Measurements from ENCODE around the gene FTL. TPM values are rescaled to one million over a fixed set of nuclear protein-coding genes. Genes with fewer than 3 reads are reported as not detected.

The FTL gene
- total RNA-seq, 1 donor from 2014 or later: 1,064 TPM

- intact Hi-C loops (cut with micrococcal nuclease): loop anchor here (5.0 kb wide), 3 partner anchors 156 to 776 kb away; partner anchors contain the start of genes ALDH16A1, AP2A1 and PIH1D1
Observed at GRCh38 chr19:48991011-48991609, 26.0 kb downstream of the FTL start.

GRCh38 chr19:48991873-48992580 lies 26.9 kb downstream of the FTL start:
- intact Hi-C loops (cut with micrococcal nuclease): loop anchor here (1.0 to 5.0 kb wide), 4 partner anchors 9 to 775 kb away; partner anchors contain the start of genes ALDH16A1, AP2A1 and PIH1D1

- intact Hi-C loops (cut with micrococcal nuclease): loop anchor here (1.0 to 5.0 kb wide), 20 partner anchors 9 to 885 kb away; partner anchors contain the start of genes AKT1S1, ALDH16A1, AP2A1 and C19orf73
Observed at GRCh38 chr19:48992581-48993174, 27.6 kb downstream of the FTL start.

- intact Hi-C loops (cut with micrococcal nuclease): loop anchor here (1.0 to 5.0 kb wide), 19 partner anchors 24 to 884 kb away; partner anchors contain the start of genes AKT1S1, ALDH16A1, AP2A1 and C19orf73
Observed at GRCh38 chr19:48993175-48994034, 28.3 kb downstream of the FTL start, which contains the start of the genes GYS1 and RUVBL2. Gene GYS1 (minus strand): TSS chr19:48993309. CDS start chr19:48993112, 197 bp downstream. Gene RUVBL2 (plus strand): TSS chr19:48993887. CDS start chr19:48993912, 25 bp downstream.

- intact Hi-C loops (cut with micrococcal nuclease): loop anchor here (5.0 kb wide), 3 partner anchors 153 to 773 kb away; partner anchors contain the start of genes ALDH16A1, AP2A1 and PIH1D1
Observed at GRCh38 chr19:48994035-48994386, 28.9 kb downstream of the FTL start.

GRCh38 chr19:48997972-48998371 lies 32.9 kb downstream of the FTL start:
- intact Hi-C loops (cut with micrococcal nuclease): no loop called here

GRCh38 chr19:48999481-49000325 lies 34.6 kb downstream of the FTL start:
- intact Hi-C loops (cut with micrococcal nuclease): loop anchor here (1.0 kb wide), 2 partner anchors 98 to 200 kb away; no protein-coding TSS in a partner anchor

- intact Hi-C loops (cut with micrococcal nuclease): no loop called here
Observed at GRCh38 chr19:49004133-49004532, 39.0 kb downstream of the FTL start.

GRCh38 chr19:49004964-49005614 lies 40.0 kb downstream of the FTL start:
- intact Hi-C loops (cut with micrococcal nuclease): no loop called here

GRCh38 chr19:49006905-49007304 lies 41.8 kb downstream of the FTL start:
- intact Hi-C loops (cut with micrococcal nuclease): no loop called here

GRCh38 chr19:49009828-49010227 lies 44.7 kb downstream of the FTL start:
- intact Hi-C loops (cut with micrococcal nuclease): no loop called here

GRCh38 chr19:49010453-49010852 lies 45.3 kb downstream of the FTL start:
- intact Hi-C loops (cut with micrococcal nuclease): no loop called here

- intact Hi-C loops (cut with micrococcal nuclease): no loop called here
Observed at GRCh38 chr19:49011194-49011593, 46.1 kb downstream of the FTL start.

- intact Hi-C loops (cut with micrococcal nuclease): no loop called here
Observed at GRCh38 chr19:49014123-49014869, 49.2 kb downstream of the FTL start.

GRCh38 chr19:49014870-49015255 lies 49.8 kb downstream of the FTL start:
- intact Hi-C loops (cut with micrococcal nuclease): loop anchor here (5.0 kb wide), 2 partner anchors 42 to 102 kb away; partner anchors contain the start of genes C19orf73, CGB7 and PPFIA3

- intact Hi-C loops (cut with micrococcal nuclease): loop anchor here (5.0 kb wide), 2 partner anchors 41 to 101 kb away; partner anchors contain the start of genes C19orf73, CGB7 and PPFIA3
Observed at GRCh38 chr19:49016067-49016839, 51.1 kb downstream of the FTL start.
